T-helper 2 cell treated with Interferon-gamma antibody and Interleukin-4, amounts not matched to agents 5 μg/mL and 100 μg/mL, for 36 hours (primary cell): Measurements from ENCODE around the gene CD1E.

ENCODE experiments used
- DNase-seq: peaks from one replicate; pipeline ENCODE4 v3.0.0; 2021; ENCODE audit warnings: low spot score
- H3K27ac Mint-ChIP-seq: one replicate; pipeline ENCODE4 v1.8.0; 2021; ENCODE audit warnings: mild to moderate bottlenecking, mixed read lengths
- H3K27me3 Mint-ChIP-seq: one replicate; pipeline ENCODE4 v1.8.0; 2021; ENCODE audit warnings: low read depth, mixed read lengths
- H3K36me3 Mint-ChIP-seq: one replicate; pipeline ENCODE4 v1.8.0; 2021; ENCODE audit warnings: low read depth, mixed read lengths
- H3K4me1 Mint-ChIP-seq: one replicate; pipeline ENCODE4 v1.8.0; 2021; ENCODE audit warnings: low read depth, mixed read lengths
- H3K4me3 Mint-ChIP-seq: one replicate; pipeline ENCODE4 v1.8.0; 2022; ENCODE audit warnings: mild to moderate bottlenecking, moderate library complexity, mixed read lengths
- H3K9me3 Mint-ChIP-seq: one replicate; pipeline ENCODE4 v1.8.0; 2021; ENCODE audit warnings: mixed read lengths

CD1E gene

GRCh38 chr1:158353303-158354075 lies at the start of gene CD1E:
Gene CD1E (plus strand): TSS chr1:158353894. CDS start chr1:158353989, 95 bp downstream.
- DNase-seq, result no peak
- Mint-ChIP-seq H3K4me1 (no peaks in the 10 kb centered on the region), H3K27ac (no peak within 1 kb of the TSS), H3K9me3 (no peaks in the 10 kb centered on the region), H3K27me3 (peaks cover 20% of the 10 kb centered on the region), H3K4me3 (no peak within 1 kb of the TSS), H3K36me3 (no peaks in the 10 kb centered on the region)

DNA sequence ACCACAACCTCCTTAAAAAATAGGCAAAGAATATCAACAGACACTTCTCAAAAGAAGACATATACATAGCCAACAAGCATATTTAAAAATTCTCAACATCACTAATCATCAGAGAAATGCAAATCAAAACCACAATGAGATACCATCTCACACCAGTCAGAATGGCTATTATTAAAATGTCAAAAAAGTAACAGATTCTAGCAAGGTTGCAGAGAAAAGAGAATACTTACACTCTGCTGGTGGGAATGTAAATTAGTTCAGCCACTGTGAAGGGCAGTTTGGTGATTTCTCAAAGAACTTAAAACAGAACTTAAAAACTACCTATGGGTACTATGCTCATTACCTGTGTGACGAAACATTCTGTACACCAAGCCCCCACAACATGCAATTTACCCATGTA lies 43.1 kb upstream of the CD1E start:
- H3K9me3 Mint-ChIP-seq, result peaks cover 11% of the 10 kb centered on the region
- no peak for DNase-seq
- no peaks in the 10 kb centered on the region for H3K27me3 Mint-ChIP-seq
- H3K4me3 Mint-ChIP-seq, result no peak overlapping the region
- H3K4me1 Mint-ChIP-seq, result no peaks in the 10 kb centered on the region
- H3K27ac Mint-ChIP-seq, result no peak overlapping the region
- H3K36me3 Mint-ChIP-seq, result no peaks in the 10 kb centered on the region

DNA sequence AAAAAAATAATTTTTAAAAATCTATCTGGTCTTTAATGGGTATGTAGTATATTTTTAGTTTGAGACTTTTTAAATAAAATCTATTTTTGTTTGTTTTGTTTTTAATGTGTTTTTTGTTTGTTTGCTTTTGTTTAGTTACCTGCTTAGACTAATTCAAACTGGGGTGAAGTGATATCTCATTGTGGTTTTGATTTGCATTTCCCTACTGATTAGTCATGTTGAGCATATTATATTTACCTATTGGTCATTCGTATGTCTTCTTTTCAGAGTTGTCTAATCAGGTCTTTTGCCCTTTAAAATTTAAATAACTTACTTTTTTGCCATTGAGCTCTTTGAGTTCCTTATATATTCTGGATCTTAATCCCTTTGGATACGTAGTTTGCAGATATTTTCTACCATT lies 42.6 kb upstream of the CD1E start:
- Mint-ChIP-seq H3K9me3 (peaks cover 11% of the 10 kb centered on the region), H3K27me3 (no peaks in the 10 kb centered on the region), H3K27ac (no peak overlapping the region), H3K4me3 (no peak overlapping the region), H3K4me1 (no peaks in the 10 kb centered on the region), H3K36me3 (no peaks in the 10 kb centered on the region)
- no peak for DNase-seq

DNA sequence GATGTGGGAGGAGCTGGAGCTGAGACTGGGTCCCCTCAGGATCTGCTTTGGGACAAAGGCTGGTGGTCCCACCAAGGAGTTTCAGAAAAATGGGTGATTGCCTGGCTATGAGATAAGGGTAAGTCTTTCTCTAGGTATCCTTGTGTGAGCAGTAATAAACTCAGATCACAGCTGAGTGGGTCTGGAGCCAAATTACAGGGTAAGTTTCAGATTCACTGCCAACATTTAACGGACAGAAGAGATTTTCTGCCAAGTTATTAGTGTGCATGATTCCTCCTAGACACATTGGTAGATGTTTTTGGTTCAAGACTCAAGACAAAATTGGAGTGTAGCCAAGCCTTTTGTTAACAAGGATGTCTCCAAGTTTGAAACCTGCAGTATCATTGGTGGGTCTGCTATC lies 29.8 kb upstream of the CD1E start:
- H3K9me3 Mint-ChIP-seq, result no peaks in the 10 kb centered on the region
- no peak overlapping the region for H3K4me3 Mint-ChIP-seq
- peaks cover 1% of the 10 kb centered on the region for H3K4me1 Mint-ChIP-seq
- DNase-seq, result no peak
- H3K27me3 Mint-ChIP-seq, result no peaks in the 10 kb centered on the region
- H3K27ac Mint-ChIP-seq, result no peak overlapping the region
- no peaks in the 10 kb centered on the region for H3K36me3 Mint-ChIP-seq

DNA sequence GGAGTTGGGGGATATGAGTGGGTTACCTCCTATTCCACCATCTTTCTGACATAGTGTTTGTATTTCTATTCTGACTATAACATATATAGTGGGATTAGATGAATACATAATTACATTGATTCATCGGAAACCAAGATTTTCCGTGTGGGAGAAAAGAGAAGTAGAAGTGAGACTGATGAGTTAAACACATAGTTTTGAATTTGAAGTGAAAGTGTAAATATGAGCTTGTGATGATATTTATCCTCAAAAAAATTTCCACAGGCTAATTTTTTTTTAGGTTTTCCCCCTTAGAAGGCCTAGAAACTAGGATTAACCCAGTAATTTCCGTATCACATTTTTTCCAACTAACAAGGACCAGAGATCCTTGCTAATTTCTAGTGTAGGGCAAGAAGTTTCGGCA lies 29.3 kb upstream of the CD1E start:
- Mint-ChIP-seq H3K27me3 (peaks cover 4% of the 10 kb centered on the region), H3K27ac (no peak overlapping the region), H3K9me3 (no peaks in the 10 kb centered on the region), H3K36me3 (no peaks in the 10 kb centered on the region), H3K4me3 (no peak overlapping the region), H3K4me1 (peaks cover 1% of the 10 kb centered on the region)
- no peak for DNase-seq

DNA sequence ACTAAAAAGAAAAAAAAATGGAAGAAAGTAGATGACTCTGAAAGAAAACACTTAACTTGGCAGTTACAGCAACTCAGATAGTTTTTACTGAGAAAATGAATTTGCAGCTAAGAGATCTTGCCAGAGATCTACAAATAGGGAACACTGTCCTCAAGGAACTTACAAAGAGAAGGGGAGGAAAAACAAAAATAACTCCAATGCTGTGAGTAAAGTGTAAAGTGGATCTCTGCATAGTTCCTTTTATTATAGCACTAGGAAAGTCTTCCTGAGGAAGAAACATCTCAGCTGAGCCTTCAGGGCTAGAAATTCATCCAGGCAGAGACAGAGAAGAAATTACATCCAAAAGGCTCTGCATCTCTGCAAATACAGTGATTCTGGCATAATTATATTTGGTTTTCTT lies 26.2 kb upstream of the CD1E start:
- Mint-ChIP-seq H3K36me3 (no peaks in the 10 kb centered on the region), H3K27ac (no peak overlapping the region), H3K27me3 (peaks cover 4% of the 10 kb centered on the region), H3K4me1 (peaks cover 1% of the 10 kb centered on the region), H3K4me3 (no peak overlapping the region), H3K9me3 (no peaks in the 10 kb centered on the region)
- no peak for DNase-seq

DNA sequence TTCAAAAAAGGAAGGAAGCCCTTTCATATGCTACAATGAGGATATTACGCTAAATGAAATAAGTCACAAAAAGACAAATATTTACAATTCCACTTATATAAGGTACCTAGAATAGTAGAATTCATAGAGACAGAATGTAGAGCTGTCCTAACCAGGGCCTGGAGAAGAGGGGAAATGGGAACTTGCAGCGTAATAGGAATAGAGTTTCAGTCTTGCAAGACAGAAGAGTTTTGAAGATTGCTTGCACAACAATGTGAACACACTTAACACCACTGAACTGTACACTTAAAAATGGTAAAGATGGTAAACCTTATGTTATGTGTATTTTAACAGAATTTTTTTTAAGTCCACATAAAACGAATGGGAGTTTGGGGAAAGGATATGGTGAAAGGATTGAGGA lies 25.3 kb upstream of the CD1E start:
- no peak for DNase-seq
- no peaks in the 10 kb centered on the region for H3K9me3 Mint-ChIP-seq

GRCh38 chr1:158329300-158329699 lies 24.4 kb upstream of the CD1E start:
- Mint-ChIP-seq H3K27ac (no peak overlapping the region), H3K9me3 (no peaks in the 10 kb centered on the region), H3K27me3 (peaks cover 4% of the 10 kb centered on the region)

More for the DNA sequence above, 25.3 kb upstream of the CD1E start:
- no peak overlapping the region for H3K27ac Mint-ChIP-seq
- H3K4me3 Mint-ChIP-seq, result no peak overlapping the region
- peaks cover 4% of the 10 kb centered on the region for H3K4me1 Mint-ChIP-seq
- H3K27me3 Mint-ChIP-seq, result peaks cover 4% of the 10 kb centered on the region
- no peaks in the 10 kb centered on the region for H3K36me3 Mint-ChIP-seq

DNA sequence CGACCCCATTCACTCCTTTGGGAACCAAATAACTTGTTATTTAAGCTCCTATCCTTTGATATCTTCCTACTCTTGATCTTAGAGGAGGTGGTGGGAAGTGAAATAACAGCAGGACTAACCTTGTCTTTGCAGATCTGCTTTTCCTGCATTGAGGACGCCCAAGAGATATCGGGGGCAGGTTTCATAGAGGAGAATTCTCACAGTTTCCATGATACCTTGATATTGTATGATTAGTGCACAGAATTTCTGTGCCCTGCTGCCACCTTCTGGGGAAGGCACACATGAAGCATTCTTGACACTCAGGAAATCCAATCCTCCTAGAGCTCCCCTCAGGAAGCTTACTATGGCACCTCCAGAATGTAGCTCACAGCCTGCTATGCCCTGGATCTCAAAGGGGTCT lies 24.0 kb upstream of the CD1E start:
- no peaks in the 10 kb centered on the region for H3K9me3 Mint-ChIP-seq
- no peak overlapping the region for H3K27ac Mint-ChIP-seq
- DNase-seq, result no peak
- peaks cover 6% of the 10 kb centered on the region for H3K4me1 Mint-ChIP-seq
- no peak overlapping the region for H3K4me3 Mint-ChIP-seq
- no peaks in the 10 kb centered on the region for H3K36me3 Mint-ChIP-seq
- peaks cover 4% of the 10 kb centered on the region for H3K27me3 Mint-ChIP-seq

More at GRCh38 chr1:158329300-158329699, 24.4 kb upstream of the CD1E start:
- Mint-ChIP-seq H3K36me3 (no peaks in the 10 kb centered on the region), H3K4me3 (no peak overlapping the region), H3K4me1 (peaks cover 6% of the 10 kb centered on the region)
- no peak for DNase-seq

DNA sequence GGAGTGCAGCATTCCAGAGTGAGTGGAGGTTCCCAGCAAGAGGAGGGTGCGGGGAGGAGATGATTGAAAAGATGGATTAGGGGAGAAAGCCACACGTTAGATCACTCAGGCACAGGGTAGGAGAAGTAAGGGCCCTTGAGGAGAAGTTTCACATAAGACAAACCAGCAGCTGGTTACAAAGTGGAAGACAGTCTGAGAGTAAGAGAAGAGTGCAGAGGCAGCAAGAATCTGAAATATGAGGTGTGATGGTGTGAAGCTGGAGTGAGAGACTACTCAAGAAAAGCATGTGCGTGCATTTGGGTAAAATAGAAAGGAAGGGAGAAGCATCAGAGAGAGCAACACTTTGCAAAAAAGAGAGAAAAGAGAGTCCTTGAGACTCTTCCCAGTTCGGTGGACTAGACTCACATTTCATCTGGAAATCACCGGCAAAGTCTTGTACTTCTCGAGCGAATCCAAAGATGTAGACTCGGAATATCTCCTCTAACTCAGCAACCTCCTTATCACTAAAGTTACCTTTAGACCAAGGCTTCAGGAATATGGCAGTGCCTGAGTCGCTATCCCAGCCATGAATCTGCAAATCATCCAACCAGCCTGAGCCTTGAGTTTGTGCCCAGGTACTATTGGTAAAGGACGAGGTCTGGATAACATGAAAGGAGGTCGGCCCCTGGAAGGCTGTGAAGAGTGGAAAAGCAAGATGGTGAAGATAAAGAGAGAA lies 23.1 kb upstream of the CD1E start:
- H3K27ac Mint-ChIP-seq, result no peak overlapping the region
- peaks cover 9% of the 10 kb centered on the region for H3K4me1 Mint-ChIP-seq
- no peaks in the 10 kb centered on the region for H3K36me3 Mint-ChIP-seq
- H3K27me3 Mint-ChIP-seq, result peaks cover 4% of the 10 kb centered on the region
- no peaks in the 10 kb centered on the region for H3K9me3 Mint-ChIP-seq
- no peak for DNase-seq
- no peak overlapping the region for H3K4me3 Mint-ChIP-seq

- H3K36me3 Mint-ChIP-seq, result no peaks in the 10 kb centered on the region
- H3K4me3 Mint-ChIP-seq, result no peak overlapping the region
- H3K27me3 Mint-ChIP-seq, result peaks cover 4% of the 10 kb centered on the region
- no peaks in the 10 kb centered on the region for H3K9me3 Mint-ChIP-seq
- peaks cover 9% of the 10 kb centered on the region for H3K4me1 Mint-ChIP-seq
- no peak overlapping the region for H3K27ac Mint-ChIP-seq
- DNase-seq, result no peak
Measured at GRCh38 chr1:158331106-158331425, 22.6 kb upstream of the CD1E start.

DNA sequence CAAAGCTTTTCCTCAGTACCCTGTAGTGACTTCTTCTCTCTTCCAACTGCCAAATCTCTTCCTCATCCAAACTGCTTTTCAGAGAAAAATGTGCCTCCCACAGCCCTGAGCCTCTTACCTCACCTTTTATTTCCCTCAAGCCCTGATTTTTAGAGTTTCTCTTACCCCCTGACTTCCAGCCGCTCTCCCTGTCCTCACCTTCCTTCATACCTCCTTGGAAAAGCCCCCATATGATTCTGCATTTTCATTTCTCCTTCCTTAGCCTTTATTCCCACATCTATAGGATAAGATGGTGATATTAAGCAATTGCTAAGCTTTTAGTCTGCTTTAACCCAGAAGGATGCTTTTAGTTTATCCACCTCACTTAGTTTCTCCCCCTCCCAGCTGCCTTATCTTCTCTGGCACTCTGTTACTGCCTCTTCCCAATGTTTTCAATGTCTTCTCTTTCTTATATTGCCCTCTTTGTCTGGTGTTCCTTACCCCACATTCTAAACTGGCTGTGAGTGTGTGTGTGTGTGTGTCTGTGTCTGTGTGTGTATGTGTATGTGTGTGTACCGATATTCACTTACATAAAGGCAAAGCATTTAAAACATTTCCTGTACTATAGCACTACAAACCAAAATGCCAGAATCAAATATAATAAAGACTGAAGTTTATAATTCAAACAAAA lies 22.1 kb upstream of the CD1E start, which contains the start of gene CD1B:
Gene CD1B, minus strand, starts transcription at position 51 of the 670 bp plus-strand sequence. CDS start 108 bp downstream, outside the sequence.
- H3K36me3 Mint-ChIP-seq, result no peaks in the 10 kb centered on the region
- no peak within 1 kb of the TSS for H3K4me3 Mint-ChIP-seq
- peaks cover 9% of the 10 kb centered on the region for H3K4me1 Mint-ChIP-seq
- H3K9me3 Mint-ChIP-seq, result no peaks in the 10 kb centered on the region
- H3K27me3 Mint-ChIP-seq, result peaks cover 4% of the 10 kb centered on the region
- no peak within 1 kb of the TSS for H3K27ac Mint-ChIP-seq
- no peak for DNase-seq

DNA sequence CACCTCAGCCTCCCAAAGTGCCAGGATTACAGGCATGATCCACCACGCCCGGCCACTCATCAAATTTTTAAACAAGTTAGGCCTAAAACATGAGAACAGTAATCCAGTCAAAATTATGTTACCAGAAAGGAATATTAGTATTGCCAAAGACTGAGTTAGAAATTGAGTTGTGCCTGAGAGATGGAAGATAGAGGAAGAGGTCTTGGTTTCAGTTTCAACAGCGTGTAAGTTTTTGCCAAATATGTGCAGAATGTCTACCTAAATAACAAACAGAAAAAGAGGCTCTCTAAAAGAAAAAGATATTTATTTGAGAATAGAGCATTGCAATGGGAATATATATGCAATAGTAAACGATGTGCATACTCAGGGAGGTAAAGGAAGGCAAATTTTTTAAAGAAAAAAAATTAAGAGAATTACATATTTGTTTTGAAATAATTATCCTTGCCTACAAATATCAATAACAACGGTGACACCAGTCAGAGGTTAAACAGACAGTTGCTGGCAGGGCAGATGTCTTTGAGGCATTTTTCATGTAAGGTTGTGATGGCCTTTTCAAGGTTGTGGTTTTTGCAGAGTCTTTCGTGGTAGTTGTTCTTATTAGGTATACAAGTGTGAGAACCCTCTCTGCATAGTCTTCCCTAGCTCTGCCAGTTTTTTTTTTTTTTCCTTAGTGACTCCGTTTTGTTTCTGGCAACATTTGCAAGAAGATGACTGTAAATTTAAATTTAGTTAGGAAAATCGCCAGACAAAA lies 20.1 kb upstream of the CD1E start:
- DNase-seq, result no peak
- Mint-ChIP-seq H3K27ac (peak overlapping the region; percentile 19), H3K4me3 (peak overlapping the region; percentile 64), H3K9me3 (peaks cover 1% of the 10 kb centered on the region), H3K27me3 (peaks cover 10% of the 10 kb centered on the region), H3K4me1 (peaks cover 8% of the 10 kb centered on the region), H3K36me3 (no peaks in the 10 kb centered on the region)
